Stimulated activated CD4-positive, alpha-beta T cell treated with anti-CD3 and anti-CD28 coated beads, Interleukin-12 subunit alpha, Interleukin-12 subunit beta, amount 100 ng/mL, for 4 hours (primary cell): ENCODE data around the gene ZNF554.

Source experiments
- DNase-seq: peaks from one replicate; pipeline ENCODE4 v3.0.0-alpha.2; 2020

Gene ZNF554

GRCh38 chr19:2877398-2878331 is 58.0 kb downstream of the ZNF554 start:
- no peak for DNase-seq

- DNase-seq, result no peak
Observed at GRCh38 chr19:2883686-2884439, 64.2 kb downstream of the ZNF554 start.

GRCh38 chr19:2885736-2886135 is 66.1 kb downstream of the ZNF554 start:
- no peak for DNase-seq
